ENCODE measurements around the gene CNPY4. TPM values are rescaled to one million over a fixed set of nuclear protein-coding genes. Genes with fewer than 3 reads are reported as not detected.

The CNPY4 gene
- total and polyA plus RNA-seq, 2 donors (not counting 1 experiment from before 2014, with no cell fraction given) = 8.0 to 13.9 TPM

DNA sequence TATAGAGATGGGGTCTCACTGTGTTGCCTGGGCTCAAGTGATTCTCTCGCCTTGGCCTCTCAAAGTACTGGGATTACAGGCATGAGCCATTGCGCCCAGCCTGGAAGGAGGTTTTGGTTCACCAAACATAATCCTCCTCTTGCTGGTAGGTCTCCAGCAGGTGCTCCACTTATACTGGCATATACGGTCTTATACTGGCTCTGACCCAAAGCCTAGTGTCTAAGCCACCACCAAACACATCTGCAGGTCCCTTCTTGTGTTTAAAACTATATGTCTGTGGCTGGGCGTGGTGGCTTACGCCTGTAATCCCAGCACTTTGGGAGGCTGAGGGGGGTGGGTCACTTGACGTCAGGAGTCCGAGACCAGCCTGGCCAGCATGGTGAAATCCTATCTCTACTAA is 12.7 kb downstream of the CNPY4 start:
- no peaks in the 10 kb centered on the region for H3K79me2 ChIP-seq (ENCODE audit: control insufficient read depth, insufficient read depth, low read length)
- H2AFZ ChIP-seq (ENCODE audit: insufficient read depth, low read depth, low read length, poor library complexity, severe bottlenecking) = no peak overlapping the region
- no peak overlapping the region for H3K27ac ChIP-seq (ENCODE audit: low read length in 2 of 2)
- DNase-seq (peak; percentile 21), ATAC-seq (ENCODE audit: low read depth) (no peak)
- 83% methylated on average over 3 of the region's 7 CpGs for WGBS (ENCODE audit: insufficient coverage)
- peaks cover 11 to 19% of the 10 kb centered on the region in 2 donors for H3K4me1 ChIP-seq (ENCODE audit: control insufficient read depth in 2 of 2, insufficient read depth in 2 of 2, low read length in 2 of 2)
- peaks cover 14% of the 10 kb centered on the region for H3K4me1 Mint-ChIP-seq
- no peaks in the 10 kb centered on the region for H4K20me1 ChIP-seq (ENCODE audit: control insufficient read depth, insufficient read depth, low read length, poor library complexity, severe bottlenecking)
- H3K36me3 ChIP-seq (replicated peaks in 1 of 2; ENCODE audit: control extremely low read depth in 1 of 2, control insufficient read depth in 1 of 2, extremely low read depth in 1 of 2, insufficient read depth in 2 of 2, low read length in 1 of 2) = no peaks in the 10 kb centered on the region
- TF ChIP-seq, protein P1, sequence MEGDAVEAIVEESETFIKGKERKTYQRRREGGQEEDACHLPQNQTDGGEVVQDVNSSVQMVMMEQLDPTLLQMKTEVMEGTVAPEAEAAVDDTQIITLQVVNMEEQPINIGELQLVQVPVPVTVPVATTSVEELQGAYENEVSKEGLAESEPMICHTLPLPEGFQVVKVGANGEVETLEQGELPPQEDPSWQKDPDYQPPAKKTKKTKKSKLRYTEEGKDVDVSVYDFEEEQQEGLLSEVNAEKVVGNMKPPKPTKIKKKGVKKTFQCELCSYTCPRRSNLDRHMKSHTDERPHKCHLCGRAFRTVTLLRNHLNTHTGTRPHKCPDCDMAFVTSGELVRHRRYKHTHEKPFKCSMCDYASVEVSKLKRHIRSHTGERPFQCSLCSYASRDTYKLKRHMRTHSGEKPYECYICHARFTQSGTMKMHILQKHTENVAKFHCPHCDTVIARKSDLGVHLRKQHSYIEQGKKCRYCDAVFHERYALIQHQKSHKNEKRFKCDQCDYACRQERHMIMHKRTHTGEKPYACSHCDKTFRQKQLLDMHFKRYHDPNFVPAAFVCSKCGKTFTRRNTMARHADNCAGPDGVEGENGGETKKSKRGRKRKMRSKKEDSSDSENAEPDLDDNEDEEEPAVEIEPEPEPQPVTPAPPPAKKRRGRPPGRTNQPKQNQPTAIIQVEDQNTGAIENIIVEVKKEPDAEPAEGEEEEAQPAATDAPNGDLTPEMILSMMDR (IDR thresholded peaks at IDR 0.05) = no peak
- no peak for TF ChIP-seq EZH2 (IDR thresholded peaks at IDR 0.05; ENCODE audit: borderline replicate concordance, insufficient read depth, low read depth, low read length, poor library complexity, severe bottlenecking)
- no peaks in the 10 kb centered on the region for H3K27me3 Mint-ChIP-seq
- H3K4me3 Mint-ChIP-seq = no peak overlapping the region
- H3K9ac ChIP-seq (ENCODE audit: low read length) = no peak overlapping the region
- no peaks in the 10 kb centered on the region for H3K27me3 ChIP-seq (replicated peaks in 1 of 4; ENCODE audit: control extremely low read depth in 1 of 4, control insufficient read depth in 3 of 4, insufficient read depth in 4 of 4, low read length in 3 of 4)
- no peak overlapping the region for H3K4me3 ChIP-seq (ENCODE audit: control extremely low read depth in 1 of 5, extremely low read depth in 1 of 5, insufficient read depth in 1 of 5, low read depth in 2 of 5, low read length in 4 of 5)
- no peaks in the 10 kb centered on the region for H3K9me3 ChIP-seq (ENCODE audit: control extremely low read depth in 1 of 3, control insufficient read depth in 2 of 3, insufficient read depth in 1 of 3, low read length in 2 of 3)
- no peak overlapping the region for H3K4me2 ChIP-seq (replicated peaks; ENCODE audit: low read depth, low read length, poor library complexity, severe bottlenecking)
- CTCF ChIA-PET = interaction anchor here (0.7 to 6.6 kb wide), 49 partner anchors 8 to 574 kb away, joined by 3 to 66 read pairs (median 5); partner anchors contain the start of genes AP4M1, CNPY4, FBXO24 and GAL3ST4
- H3K27ac Mint-ChIP-seq = no peak overlapping the region
- H3K9me3 Mint-ChIP-seq (ENCODE audit: insufficient read depth) = no peaks in the 10 kb centered on the region
- intact Hi-C loops (cut with micrococcal nuclease) = loop anchor here (1.0 kb wide), 3 partner anchors 85 to 318 kb away; no protein-coding TSS in a partner anchor
- POLR2A ChIA-PET = interaction anchor here (0.6 to 1.5 kb wide), 4 partner anchors 17 to 297 kb away, joined by 3 to 11 read pairs (median 6); partner anchors contain the start of genes LAMTOR4, MEPCE, PVRIG and ZCWPW1

DNA sequence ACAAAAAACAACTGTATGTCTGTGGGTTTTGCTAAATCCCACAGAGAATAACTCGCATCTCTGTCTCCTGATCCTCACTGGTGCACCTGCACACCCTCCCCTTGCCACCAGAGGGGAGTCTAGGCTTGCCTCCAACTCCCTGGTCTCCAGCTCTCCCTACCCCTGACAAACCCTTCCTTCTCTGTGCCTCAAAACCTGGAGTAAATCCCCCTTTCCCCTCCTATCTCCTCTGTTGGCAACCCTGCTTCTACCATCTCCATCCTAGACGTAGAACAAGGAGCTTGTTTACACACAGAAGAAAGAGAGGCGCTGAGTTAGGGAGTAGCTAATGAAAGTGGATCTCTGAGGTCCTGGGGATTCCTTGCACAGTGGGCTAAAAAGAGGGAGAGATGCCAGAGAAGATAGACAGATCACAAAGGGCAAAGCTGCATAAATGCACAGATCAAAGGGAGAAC is 13.3 kb downstream of the CNPY4 start:
- no peaks in the 10 kb centered on the region for H3K27me3 ChIP-seq (replicated peaks in 1 of 4; ENCODE audit: control extremely low read depth in 1 of 4, control insufficient read depth in 3 of 4, insufficient read depth in 4 of 4, low read length in 3 of 4)
- H3K9me3 Mint-ChIP-seq (ENCODE audit: insufficient read depth) = no peaks in the 10 kb centered on the region
- ChIA-PET POLR2A (interaction anchor here (0.7 to 1.5 kb wide), 4 partner anchors 16 to 297 kb away, joined by 4 to 11 read pairs (median 6); partner anchors contain the start of genes LAMTOR4, MEPCE, PVRIG and ZCWPW1), CTCF (interaction anchor here (0.6 to 6.6 kb wide), 57 partner anchors 9 to 1849 kb away, joined by 3 to 66 read pairs (median 4); partner anchors contain the start of genes AP4M1, CNPY4, FBXO24 and GAL3ST4)
- H3K36me3 ChIP-seq (replicated peaks in 1 of 2; ENCODE audit: control extremely low read depth in 1 of 2, control insufficient read depth in 1 of 2, extremely low read depth in 1 of 2, insufficient read depth in 2 of 2, low read length in 1 of 2) = no peaks in the 10 kb centered on the region
- TF ChIP-seq, protein P1 (IDR thresholded peaks at IDR 0.05) = peak; percentile 90
- no peak for TF ChIP-seq EZH2 (IDR thresholded peaks at IDR 0.05; ENCODE audit: borderline replicate concordance, insufficient read depth, low read depth, low read length, poor library complexity, severe bottlenecking)
- 29% methylated on average over 2 of the region's 3 CpGs for WGBS (ENCODE audit: insufficient coverage)
- no peak overlapping the region for H3K4me3 ChIP-seq (ENCODE audit: control extremely low read depth in 1 of 5, extremely low read depth in 1 of 5, insufficient read depth in 1 of 5, low read depth in 2 of 5, low read length in 4 of 5)
- peaks cover 15% of the 10 kb centered on the region for H3K4me1 Mint-ChIP-seq
- H3K4me1 ChIP-seq (ENCODE audit: control insufficient read depth in 2 of 2, insufficient read depth in 2 of 2, low read length in 2 of 2) = peaks cover 12 to 20% of the 10 kb centered on the region in 2 donors
- peak overlapping the region; percentile 0 for H3K27ac Mint-ChIP-seq
- H3K79me2 ChIP-seq (ENCODE audit: control insufficient read depth, insufficient read depth, low read length) = no peaks in the 10 kb centered on the region
- H3K27me3 Mint-ChIP-seq = no peaks in the 10 kb centered on the region
- no peak overlapping the region for H3K9ac ChIP-seq (ENCODE audit: low read length)
- H2AFZ ChIP-seq (ENCODE audit: insufficient read depth, low read depth, low read length, poor library complexity, severe bottlenecking) = peak overlapping the region; percentile 23
- no peak overlapping the region for H3K27ac ChIP-seq (ENCODE audit: low read length in 2 of 2)
- H3K4me2 ChIP-seq (replicated peaks; ENCODE audit: low read depth, low read length, poor library complexity, severe bottlenecking) = no peak overlapping the region
- H3K4me3 Mint-ChIP-seq = no peak overlapping the region
- DNase-seq = peak; percentile 80
- intact Hi-C loops (cut with micrococcal nuclease) = loop anchor here (1.0 kb wide), 3 partner anchors 85 to 318 kb away; no protein-coding TSS in a partner anchor
- no peaks in the 10 kb centered on the region for H4K20me1 ChIP-seq (ENCODE audit: control insufficient read depth, insufficient read depth, low read length, poor library complexity, severe bottlenecking)
- no peaks in the 10 kb centered on the region for H3K9me3 ChIP-seq (ENCODE audit: control extremely low read depth in 1 of 3, control insufficient read depth in 2 of 3, insufficient read depth in 1 of 3, low read length in 2 of 3)
- peak; percentile 80 for ATAC-seq (ENCODE audit: low read depth)

Measured in B cell (primary cell).